Keratinocyte (primary cell): ENCODE results near the gene ZNF268.

ENCODE experiments used
- EZH2 ChIP-seq: IDR thresholded peaks from one replicate; pipeline ENCODE4 v1.6.1; 2012; ENCODE audit warnings: inconsistent platforms, mild to moderate bottlenecking, low read length, moderate library complexity
- TF ChIP-seq, protein P1 (sequence below), 3 experiments: IDR thresholded peaks in 1 of 3; conservative IDR thresholded peaks in 1 of 3; optimal IDR thresholded peaks in 1 of 3; 2 replicates in 2 of 3; 3 replicates in 1 of 3; pipeline versions ENCODE3 to v1.5.1; 2011; ENCODE audit warnings: low read length in 3 of 3, mild to moderate bottlenecking in 3 of 3, moderate library complexity in 2 of 3, control low read depth in 1 of 3, inconsistent platforms in 1 of 3; ENCODE audit not compliant: insufficient read depth in 2 of 3; ENCODE audit errors: extremely low read depth in 1 of 3

DNA sequence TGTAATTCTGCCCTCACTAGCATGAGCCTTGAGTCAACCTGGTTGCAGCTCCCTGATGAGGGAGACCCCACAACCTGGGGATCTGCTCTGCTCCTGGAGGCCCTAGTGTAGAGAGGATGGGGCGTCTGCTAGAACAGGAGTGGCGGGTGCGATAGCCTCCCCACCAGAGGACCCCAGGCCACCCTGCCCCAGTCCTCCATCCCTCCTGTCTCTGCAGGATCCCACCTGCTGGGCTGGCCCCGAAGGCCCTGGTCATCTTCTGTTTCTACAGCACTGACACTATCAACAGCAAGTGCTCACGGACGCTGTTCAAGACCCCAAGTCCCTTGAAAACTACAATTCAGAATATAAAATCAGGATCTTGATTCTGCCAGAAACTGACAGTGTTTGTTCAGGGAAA is 39.2 kb downstream of the ZNF268 start:
- TF ChIP-seq, protein P1, sequence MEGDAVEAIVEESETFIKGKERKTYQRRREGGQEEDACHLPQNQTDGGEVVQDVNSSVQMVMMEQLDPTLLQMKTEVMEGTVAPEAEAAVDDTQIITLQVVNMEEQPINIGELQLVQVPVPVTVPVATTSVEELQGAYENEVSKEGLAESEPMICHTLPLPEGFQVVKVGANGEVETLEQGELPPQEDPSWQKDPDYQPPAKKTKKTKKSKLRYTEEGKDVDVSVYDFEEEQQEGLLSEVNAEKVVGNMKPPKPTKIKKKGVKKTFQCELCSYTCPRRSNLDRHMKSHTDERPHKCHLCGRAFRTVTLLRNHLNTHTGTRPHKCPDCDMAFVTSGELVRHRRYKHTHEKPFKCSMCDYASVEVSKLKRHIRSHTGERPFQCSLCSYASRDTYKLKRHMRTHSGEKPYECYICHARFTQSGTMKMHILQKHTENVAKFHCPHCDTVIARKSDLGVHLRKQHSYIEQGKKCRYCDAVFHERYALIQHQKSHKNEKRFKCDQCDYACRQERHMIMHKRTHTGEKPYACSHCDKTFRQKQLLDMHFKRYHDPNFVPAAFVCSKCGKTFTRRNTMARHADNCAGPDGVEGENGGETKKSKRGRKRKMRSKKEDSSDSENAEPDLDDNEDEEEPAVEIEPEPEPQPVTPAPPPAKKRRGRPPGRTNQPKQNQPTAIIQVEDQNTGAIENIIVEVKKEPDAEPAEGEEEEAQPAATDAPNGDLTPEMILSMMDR (optimal IDR thresholded peaks at IDR 0.05 in 1 of 3, IDR thresholded peaks at IDR 0.05 in 1 of 3, conservative IDR thresholded peaks at IDR 0.05 in 1 of 3; ENCODE audit: extremely low read depth in 1 of 3, insufficient read depth in 2 of 3, low read length in 3 of 3): no peak
- TF ChIP-seq EZH2: no peak
